Activated naive CD4-positive, alpha-beta T cell treated with anti-CD3 and anti-CD28 coated beads, Interleukin-2, amount 10 ng/mL, durations not matched to agents 7 days and 5 days (primary cell): ENCODE results near the gene CDC37.
A peak's percentile ranks its signal among the peaks of the same experiment; 100 is the strongest.
"Not testable (repeated sequence)": the region's sequence is repeated elsewhere in the genome, so short reads cannot be mapped to it uniquely, and the experiment has no call there.

Experiments used
- CTCF ChIA-PET: fragments of 350-600 bp; sonication (Branson Sonifier 250); formaldehyde crosslinking; loops from one replicate; lab custom pipeline; 2021; ENCODE audit warnings: antibody characterized with exemption; lab: Charles Lee
- DNase-seq: peaks from one replicate; pipeline ENCODE4 v3.0.0-alpha.2; 2020
- H3K27ac Mint-ChIP-seq: one replicate; pipeline ENCODE4 v1.8.0; 2021; ENCODE audit warnings: mild to moderate bottlenecking, moderate library complexity, mixed read lengths
- H3K27me3 Mint-ChIP-seq: one replicate; pipeline ENCODE4 v1.8.0; 2021; ENCODE audit warnings: mild to moderate bottlenecking, mixed read lengths
- H3K36me3 Mint-ChIP-seq: one replicate; pipeline ENCODE4 v1.8.0; 2021; ENCODE audit warnings: mixed read lengths
- H3K4me1 Mint-ChIP-seq: one replicate; pipeline ENCODE4 v1.8.0; 2021; ENCODE audit warnings: mixed read lengths
- H3K4me3 Mint-ChIP-seq: one replicate; pipeline ENCODE4 v1.8.0; 2021; ENCODE audit warnings: mild to moderate bottlenecking, moderate library complexity, mixed read lengths
- H3K9me3 Mint-ChIP-seq: one replicate; pipeline ENCODE4 v1.8.0; 2021; ENCODE audit warnings: mixed read lengths

Gene CDC37

GRCh38 chr19:10395917-10396316 is 7.4 kb downstream of the CDC37 start:
- peaks cover 19% of the 10 kb centered on the region for H3K4me1 Mint-ChIP-seq
- no peaks in the 10 kb centered on the region for H3K9me3 Mint-ChIP-seq
- CTCF ChIA-PET = interaction anchor here (1.4 kb wide), 1 partner anchor 137 kb away, joined by 5 read pairs; no protein-coding TSS in a partner anchor
- no peaks in the 10 kb centered on the region for H3K27me3 Mint-ChIP-seq
- H3K4me3 Mint-ChIP-seq = no peak overlapping the region
- DNase-seq = no peak
- no peak overlapping the region for H3K27ac Mint-ChIP-seq
- H3K36me3 Mint-ChIP-seq = peaks cover 36% of the 10 kb centered on the region

GRCh38 chr19:10395436-10395835 is 7.9 kb downstream of the CDC37 start:
- Mint-ChIP-seq H3K9me3 (no peaks in the 10 kb centered on the region), H3K4me3 (no peak overlapping the region), H3K27ac (no peak overlapping the region), H3K4me1 (peaks cover 14% of the 10 kb centered on the region), H3K36me3 (peaks cover 40% of the 10 kb centered on the region), H3K27me3 (no peaks in the 10 kb centered on the region)
- no peak for DNase-seq
- CTCF ChIA-PET = interaction anchor here (1.4 kb wide), 1 partner anchor 137 kb away, joined by 5 read pairs; no protein-coding TSS in a partner anchor

- H3K36me3 Mint-ChIP-seq = peaks cover 41% of the 10 kb centered on the region
- no peaks in the 10 kb centered on the region for H3K9me3 Mint-ChIP-seq
- H3K27me3 Mint-ChIP-seq = no peaks in the 10 kb centered on the region
- no peak for DNase-seq
- H3K4me3 Mint-ChIP-seq = no peak overlapping the region
- H3K4me1 Mint-ChIP-seq = peaks cover 11% of the 10 kb centered on the region
- no peak overlapping the region for H3K27ac Mint-ChIP-seq
- CTCF ChIA-PET = no interaction called here
Measured at GRCh38 chr19:10395003-10395402, 8.3 kb downstream of the CDC37 start.

GRCh38 chr19:10393137-10393536 is 10.2 kb downstream of the CDC37 start:
- H3K4me1 Mint-ChIP-seq = peaks cover 5% of the 10 kb centered on the region
- no peak for DNase-seq
- CTCF ChIA-PET = interaction anchor here (1.1 to 4.7 kb wide), 7 partner anchors 9 to 133 kb away, joined by 3 to 69 read pairs (median 8); partner anchors contain the start of genes CDC37 and ICAM1
- peaks cover 42% of the 10 kb centered on the region for H3K36me3 Mint-ChIP-seq
- H3K27ac Mint-ChIP-seq = no peak overlapping the region
- H3K4me3 Mint-ChIP-seq = no peak overlapping the region
- no peaks in the 10 kb centered on the region for H3K27me3 Mint-ChIP-seq
- H3K9me3 Mint-ChIP-seq = no peaks in the 10 kb centered on the region

GRCh38 chr19:10392120-10392519 is 11.2 kb downstream of the CDC37 start:
- DNase-seq = no peak
- CTCF ChIA-PET = interaction anchor here (0.7 to 4.7 kb wide), 12 partner anchors 10 to 142 kb away, joined by 3 to 69 read pairs (median 6); partner anchors contain the start of genes CDC37, ICAM1 and TYK2
- H3K36me3 Mint-ChIP-seq = peaks cover 34% of the 10 kb centered on the region
- H3K9me3 Mint-ChIP-seq = no peaks in the 10 kb centered on the region
- no peak overlapping the region for H3K27ac Mint-ChIP-seq
- no peaks in the 10 kb centered on the region for H3K27me3 Mint-ChIP-seq
- H3K4me3 Mint-ChIP-seq = no peak overlapping the region
- H3K4me1 Mint-ChIP-seq = no peaks in the 10 kb centered on the region

GRCh38 chr19:10390652-10391286 is 12.6 kb downstream of the CDC37 start:
- H3K4me1 Mint-ChIP-seq = no peaks in the 10 kb centered on the region
- no peak overlapping the region for H3K4me3 Mint-ChIP-seq
- peak; percentile 81 for DNase-seq
- no peaks in the 10 kb centered on the region for H3K27me3 Mint-ChIP-seq
- no peaks in the 10 kb centered on the region for H3K9me3 Mint-ChIP-seq
- no peak overlapping the region for H3K27ac Mint-ChIP-seq
- CTCF ChIA-PET = interaction anchor here (0.6 to 4.7 kb wide), 13 partner anchors 9 to 170 kb away, joined by 3 to 69 read pairs (median 4); partner anchors contain the start of genes CDC37, ICAM1 and TYK2
- peaks cover 24% of the 10 kb centered on the region for H3K36me3 Mint-ChIP-seq

- peak; percentile 39 for DNase-seq
- no peaks in the 10 kb centered on the region for H3K9me3 Mint-ChIP-seq
- peaks cover 18% of the 10 kb centered on the region for H3K36me3 Mint-ChIP-seq
- no peak overlapping the region for H3K4me3 Mint-ChIP-seq
- CTCF ChIA-PET = interaction anchor here (0.7 to 5.7 kb wide), 13 partner anchors 8 to 457 kb away, joined by 3 to 140 read pairs (median 6); partner anchors contain the start of genes CDC37, ICAM1, ICAM5 and TYK2
- H3K27me3 Mint-ChIP-seq = peaks cover under 1% of the 10 kb centered on the region
- H3K4me1 Mint-ChIP-seq = no peaks in the 10 kb centered on the region
- no peak overlapping the region for H3K27ac Mint-ChIP-seq
Measured at GRCh38 chr19:10389863-10390262, 13.5 kb downstream of the CDC37 start.

GRCh38 chr19:10388957-10389356 is 14.4 kb downstream of the CDC37 start:
- DNase-seq = peak; percentile 87
- H3K4me1 Mint-ChIP-seq = no peaks in the 10 kb centered on the region
- no peak overlapping the region for H3K4me3 Mint-ChIP-seq
- H3K27me3 Mint-ChIP-seq = peaks cover 9% of the 10 kb centered on the region
- CTCF ChIA-PET = interaction anchor here (0.7 to 5.7 kb wide), 30 partner anchors 8 to 457 kb away, joined by 3 to 140 read pairs (median 4); partner anchors contain the start of genes ICAM1, ICAM5, MRPL4 and RAVER1
- H3K36me3 Mint-ChIP-seq = peaks cover 15% of the 10 kb centered on the region
- peak overlapping the region; percentile 12 for H3K27ac Mint-ChIP-seq
- H3K9me3 Mint-ChIP-seq = no peaks in the 10 kb centered on the region

GRCh38 chr19:10384580-10384979 is 18.8 kb downstream of the CDC37 start:
- H3K27ac Mint-ChIP-seq = no peak overlapping the region
- H3K4me3 Mint-ChIP-seq = no peak overlapping the region
- peaks cover 16% of the 10 kb centered on the region for H3K27me3 Mint-ChIP-seq
- no peak for DNase-seq
- CTCF ChIA-PET = interaction anchor here (1.0 to 5.7 kb wide), 3 partner anchors 96 to 125 kb away, joined by 3 to 140 read pairs (median 133); partner anchors contain the start of gene ICAM1
- peaks cover 18% of the 10 kb centered on the region for H3K4me1 Mint-ChIP-seq
- H3K36me3 Mint-ChIP-seq = peaks cover 5% of the 10 kb centered on the region
- no peaks in the 10 kb centered on the region for H3K9me3 Mint-ChIP-seq

GRCh38 chr19:10383223-10383499 is 20.2 kb downstream of the CDC37 start:
- H3K4me3 Mint-ChIP-seq, H3K9me3 Mint-ChIP-seq, DNase-seq, H3K27ac Mint-ChIP-seq: not testable (repeated sequence)
- Mint-ChIP-seq H3K4me1 (peaks cover 26% of the 10 kb centered on the region), H3K36me3 (peaks cover 12% of the 10 kb centered on the region), H3K27me3 (peaks cover 16% of the 10 kb centered on the region)
- CTCF ChIA-PET = interaction anchor here (2.5 to 3.9 kb wide), 2 partner anchors 8 to 114 kb away, joined by 6 to 21 read pairs; no protein-coding TSS in a partner anchor

- CTCF ChIA-PET = interaction anchor here (0.6 to 3.9 kb wide), 8 partner anchors 8 to 121 kb away, joined by 3 to 21 read pairs (median 5); partner anchors contain the start of genes ICAM1 and ICAM4
- DNase-seq = peak; percentile 98
- Mint-ChIP-seq H3K4me1 (peaks cover 29% of the 10 kb centered on the region), H3K27ac (peak within 1 kb of the TSS; percentile 90), H3K27me3 (peaks cover 16% of the 10 kb centered on the region), H3K36me3 (peaks cover 17% of the 10 kb centered on the region), H3K9me3 (no peaks in the 10 kb centered on the region), H3K4me3 (peak within 1 kb of the TSS; percentile 84)
Measured at GRCh38 chr19:10380313-10381102, 22.8 kb downstream of the CDC37 start, which contains the start of gene TYK2. TYK2 (minus strand) TSS chr19:10380572; CDS start chr19:10378406, 2,166 bp downstream.

GRCh38 chr19:10379880-10380312 is 23.4 kb downstream of the CDC37 start:
- H3K4me1 Mint-ChIP-seq = peaks cover 31% of the 10 kb centered on the region
- DNase-seq = no peak
- H3K27ac Mint-ChIP-seq = peak overlapping the region; percentile 90
- no peaks in the 10 kb centered on the region for H3K9me3 Mint-ChIP-seq
- peak overlapping the region; percentile 84 for H3K4me3 Mint-ChIP-seq
- H3K36me3 Mint-ChIP-seq = peaks cover 21% of the 10 kb centered on the region
- CTCF ChIA-PET = interaction anchor here (0.6 to 3.9 kb wide), 8 partner anchors 9 to 121 kb away, joined by 3 to 21 read pairs (median 5); partner anchors contain the start of genes ICAM1 and ICAM4
- peaks cover 16% of the 10 kb centered on the region for H3K27me3 Mint-ChIP-seq

- CTCF ChIA-PET = no interaction called here
- DNase-seq = no peak
- H3K36me3 Mint-ChIP-seq = peaks cover 26% of the 10 kb centered on the region
- H3K4me3 Mint-ChIP-seq = no peak overlapping the region
- no peaks in the 10 kb centered on the region for H3K27me3 Mint-ChIP-seq
- H3K27ac Mint-ChIP-seq = no peak overlapping the region
- H3K4me1 Mint-ChIP-seq = peaks cover 36% of the 10 kb centered on the region
- no peaks in the 10 kb centered on the region for H3K9me3 Mint-ChIP-seq
Measured at GRCh38 chr19:10378124-10378523, 25.2 kb downstream of the CDC37 start.

- CTCF ChIA-PET, H3K27ac Mint-ChIP-seq: not testable (repeated sequence)
Measured at GRCh38 chr19:10377140-10377640, 26.2 kb downstream of the CDC37 start.

More at GRCh38 chr19:10377140-10377640, 26.2 kb downstream of the CDC37 start:
- not testable (repeated sequence) for H3K4me3 Mint-ChIP-seq, H3K9me3 Mint-ChIP-seq, DNase-seq, H3K27me3 Mint-ChIP-seq
- peaks cover 26% of the 10 kb centered on the region for H3K36me3 Mint-ChIP-seq
- peaks cover 34% of the 10 kb centered on the region for H3K4me1 Mint-ChIP-seq
